MM.1S (cell line): ENCODE data around the gene HARBI1.

Source experiments
- DNase-seq: peaks from one replicate; pipeline ENCODE4 v3.0.0-alpha.2; 2015
- H2AFZ ChIP-seq: fragments of 300-600 bp; sonication (generic); 2 replicates; pipeline ENCODE4 v1.6.0; 2016; ENCODE audit warnings: antibody characterized with exemption, low read length
- H3F3A ChIP-seq: fragments of 300-600 bp; sonication (generic); 2 replicates; pipeline ENCODE4 v1.6.1; 2016; ENCODE audit warnings: mild to moderate bottlenecking, antibody characterized with exemption, low read length, moderate library complexity, mixed read lengths; ENCODE audit not compliant: insufficient read depth
- H3K27ac ChIP-seq: fragments of 300-600 bp; sonication (generic); 2 replicates; pipeline ENCODE4 v1.5.1; 2016; ENCODE audit warnings: mild to moderate bottlenecking, low read length
- H3K27me3 ChIP-seq: fragments of 300-600 bp; sonication (generic); replicated peaks from 2 replicates; pipeline ENCODE4 v1.6.0; 2016; ENCODE audit warnings: low read length; ENCODE audit not compliant: insufficient read depth
- H3K36me3 ChIP-seq: fragments of 300-600 bp; sonication (generic); replicated peaks from 2 replicates; pipeline ENCODE4 v1.6.1; 2016; ENCODE audit warnings: mild to moderate bottlenecking, low read length, mixed read lengths; ENCODE audit not compliant: insufficient read depth
- H3K4me1 ChIP-seq: fragments of 300-600 bp; sonication (generic); 2 replicates; pipeline ENCODE4 v1.6.1; 2016; ENCODE audit warnings: low read length, mixed read lengths
- H3K4me2 ChIP-seq: fragments of 300-600 bp; sonication (generic); 2 replicates; pipeline ENCODE4 v1.6.0; 2016; ENCODE audit warnings: low read depth, low read length
- H3K4me3 ChIP-seq: fragments of 300-600 bp; sonication (generic); 2 replicates; pipeline ENCODE4 v1.5.1; 2016; ENCODE audit warnings: low read length, mixed read lengths
- H3K79me2 ChIP-seq: fragments of 300-600 bp; sonication (generic); 2 replicates; pipeline ENCODE4 v1.6.1; 2016; ENCODE audit warnings: mixed run types, low read length, mixed read lengths
- H3K9ac ChIP-seq: fragments of 300-600 bp; sonication (generic); 2 replicates; pipeline ENCODE4 v1.6.1; 2016; ENCODE audit warnings: low read length, mixed read lengths
- H3K9me2 ChIP-seq: fragments of 300-600 bp; sonication (generic); replicated peaks from 2 replicates; pipeline ENCODE4 v1.6.1; 2016; ENCODE audit warnings: mild to moderate bottlenecking, low read length, mixed read lengths; ENCODE audit not compliant: insufficient read depth
- H3K9me3 ChIP-seq: fragments of 300-600 bp; sonication (generic); replicated peaks from 2 replicates; pipeline ENCODE4 v1.6.1; 2016; ENCODE audit warnings: mild to moderate bottlenecking, low read length, mixed read lengths; ENCODE audit not compliant: insufficient read depth
- H4K20me1 ChIP-seq: fragments of 300-600 bp; sonication (generic); 2 replicates; pipeline ENCODE4 v1.6.1; 2016; ENCODE audit warnings: mild to moderate bottlenecking, low read length, moderate library complexity, mixed read lengths; ENCODE audit not compliant: insufficient read depth
- EZH2 ChIP-seq: fragments of 300-600 bp; sonication (generic); optimal IDR thresholded peaks from 2 replicates; pipeline ENCODE3; 2017; ENCODE audit warnings: low read depth, mild to moderate bottlenecking, antibody characterized with exemption, low read length, mixed read lengths
- EZH2phosphoT487 ChIP-seq: fragments of 300-600 bp; sonication (generic); IDR thresholded peaks from 2 replicates; pipeline ENCODE4 v1.6.1; 2018; ENCODE audit warnings: antibody characterized with exemption, low read length
- TF ChIP-seq, protein P1 (sequence below): fragments of 300-600 bp; sonication (generic); IDR thresholded peaks from 2 replicates; pipeline ENCODE4 v1.5.1; 2016; ENCODE audit warnings: antibody characterized with exemption, low read length, mixed read lengths

Gene HARBI1

DNA sequence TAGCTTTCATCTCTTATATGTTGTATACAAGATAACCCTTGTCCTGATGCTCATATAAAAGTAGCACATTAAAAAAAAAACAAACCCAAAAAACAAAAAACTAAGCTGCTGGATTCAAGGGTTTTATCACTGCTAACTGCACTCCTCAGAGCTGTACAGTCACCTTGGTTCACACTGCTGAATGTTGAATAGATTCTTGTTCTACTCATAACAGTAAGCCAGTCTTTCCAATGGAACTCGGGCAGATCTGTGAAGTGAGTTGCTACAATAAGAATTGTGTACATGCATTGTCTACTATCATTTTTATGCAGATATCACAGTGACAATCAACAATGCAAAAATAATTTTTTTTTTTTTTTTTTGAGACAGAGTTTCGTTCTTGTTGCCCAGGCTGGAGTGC, 4.7 kb downstream of the HARBI1 start:
- Histone ChIP-seq H2AFZ (no peak overlapping the region), H4K20me1 (no peaks in the 10 kb centered on the region), H3K9ac (no peak overlapping the region), H3K9me3 (no peaks in the 10 kb centered on the region), H3K4me1 (peaks cover 6% of the 10 kb centered on the region; the same call in 1 of the 2 replicates), H3K27ac (no peak overlapping the region), H3K4me2 (no peak overlapping the region), H3K79me2 (peaks cover 8% of the 10 kb centered on the region; the same call in 1 of the 2 replicates), H3K27me3 (no peaks in the 10 kb centered on the region), H3K4me3 (no peak overlapping the region), H3K36me3 (no peaks in the 10 kb centered on the region), H3F3A (0 out of 2 replicates have a peak, but pooled peaks cover 7% of the 10 kb centered on the region), H3K9me2 (no peaks in the 10 kb centered on the region)
- no peak for DNase-seq
- TF ChIP-seq EZH2phosphoT487 (no peak), EZH2 (no peak)
- TF ChIP-seq, protein P1, sequence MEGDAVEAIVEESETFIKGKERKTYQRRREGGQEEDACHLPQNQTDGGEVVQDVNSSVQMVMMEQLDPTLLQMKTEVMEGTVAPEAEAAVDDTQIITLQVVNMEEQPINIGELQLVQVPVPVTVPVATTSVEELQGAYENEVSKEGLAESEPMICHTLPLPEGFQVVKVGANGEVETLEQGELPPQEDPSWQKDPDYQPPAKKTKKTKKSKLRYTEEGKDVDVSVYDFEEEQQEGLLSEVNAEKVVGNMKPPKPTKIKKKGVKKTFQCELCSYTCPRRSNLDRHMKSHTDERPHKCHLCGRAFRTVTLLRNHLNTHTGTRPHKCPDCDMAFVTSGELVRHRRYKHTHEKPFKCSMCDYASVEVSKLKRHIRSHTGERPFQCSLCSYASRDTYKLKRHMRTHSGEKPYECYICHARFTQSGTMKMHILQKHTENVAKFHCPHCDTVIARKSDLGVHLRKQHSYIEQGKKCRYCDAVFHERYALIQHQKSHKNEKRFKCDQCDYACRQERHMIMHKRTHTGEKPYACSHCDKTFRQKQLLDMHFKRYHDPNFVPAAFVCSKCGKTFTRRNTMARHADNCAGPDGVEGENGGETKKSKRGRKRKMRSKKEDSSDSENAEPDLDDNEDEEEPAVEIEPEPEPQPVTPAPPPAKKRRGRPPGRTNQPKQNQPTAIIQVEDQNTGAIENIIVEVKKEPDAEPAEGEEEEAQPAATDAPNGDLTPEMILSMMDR: no peak

DNA sequence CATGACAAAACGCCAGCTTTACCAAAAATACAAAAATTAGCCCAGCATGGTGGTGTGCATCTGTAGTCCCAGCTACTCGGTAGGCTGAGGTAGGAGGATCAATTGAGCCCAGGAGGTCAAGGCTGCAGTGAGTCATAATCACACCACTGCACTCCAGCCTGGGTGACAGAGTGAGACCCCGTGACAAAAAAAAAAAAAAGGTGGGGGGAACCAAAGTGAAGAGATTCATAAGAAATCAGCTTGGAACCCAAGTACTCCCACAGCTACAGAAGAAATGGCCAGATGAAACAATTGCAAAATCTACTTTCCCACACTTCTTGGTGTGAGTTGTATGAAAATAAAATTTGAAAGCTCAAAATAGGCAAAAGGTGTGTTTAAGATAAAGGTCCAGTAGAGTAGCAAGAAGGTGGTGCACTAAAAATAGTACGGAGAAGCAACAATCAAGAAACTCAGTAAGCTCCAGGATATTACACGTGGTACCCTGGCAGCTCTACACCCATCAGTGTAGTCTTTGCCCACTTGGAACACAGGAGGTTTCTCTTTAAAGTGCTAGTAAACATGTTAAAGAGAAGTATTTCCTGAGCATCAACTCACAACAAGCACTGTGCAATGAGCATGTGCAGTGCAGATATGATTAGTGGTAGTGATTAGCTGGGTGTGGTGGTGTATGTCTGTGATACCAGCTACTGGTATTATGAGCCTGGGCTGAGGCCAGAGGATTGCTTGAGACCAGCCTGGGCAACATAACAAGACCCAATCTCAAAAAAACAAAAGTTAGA, 5.3 kb downstream of the HARBI1 start:
- no peak overlapping the region for H3K4me3 ChIP-seq
- no peak overlapping the region for H3K27ac ChIP-seq
- H3K36me3 ChIP-seq: no peaks in the 10 kb centered on the region
- peaks cover 6% of the 10 kb centered on the region; the same call in 1 of the 2 replicates for H3K4me1 ChIP-seq
- no peak overlapping the region for H3K9ac ChIP-seq
- H3K9me2 ChIP-seq: no peaks in the 10 kb centered on the region
- H3F3A ChIP-seq: 0 out of 2 replicates have a peak, but pooled peaks cover 6% of the 10 kb centered on the region
- no peaks in the 10 kb centered on the region for H3K9me3 ChIP-seq
- no peak for DNase-seq
- no peaks in the 10 kb centered on the region for H3K27me3 ChIP-seq
- H4K20me1 ChIP-seq: no peaks in the 10 kb centered on the region
- no peak for TF ChIP-seq EZH2phosphoT487
- TF ChIP-seq, protein P1: no peak
- TF ChIP-seq EZH2: no peak
- no peak overlapping the region for H2AFZ ChIP-seq
- no peak overlapping the region for H3K4me2 ChIP-seq
- peaks cover 8% of the 10 kb centered on the region; the same call in 1 of the 2 replicates for H3K79me2 ChIP-seq

DNA sequence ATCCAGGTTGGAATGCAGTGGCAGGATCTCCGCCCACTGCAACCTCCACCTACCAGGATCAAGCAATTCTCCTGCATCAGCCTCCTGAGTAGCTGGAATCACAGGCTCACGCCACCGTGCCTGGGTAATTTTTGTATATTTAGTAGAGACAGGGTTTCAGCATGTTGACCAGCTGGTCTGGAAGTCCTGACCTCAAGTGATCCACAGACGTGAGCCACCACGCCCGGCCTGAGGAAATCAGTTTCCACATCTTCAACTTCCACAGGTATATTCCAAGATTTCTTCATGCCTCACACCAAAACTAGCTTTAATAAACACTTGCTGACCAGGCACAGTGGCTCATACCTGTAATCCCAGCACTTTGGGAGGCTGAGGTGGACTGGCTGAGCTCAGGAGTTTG, 7.6 kb downstream of the HARBI1 start:
- Histone ChIP-seq H3F3A (no peaks in the 10 kb centered on the region), H3K27me3 (no peaks in the 10 kb centered on the region), H3K9me2 (no peaks in the 10 kb centered on the region), H4K20me1 (no peaks in the 10 kb centered on the region), H3K27ac (no peak overlapping the region), H3K4me3 (no peak overlapping the region), H3K9me3 (no peaks in the 10 kb centered on the region), H3K4me1 (no peaks in the 10 kb centered on the region), H3K4me2 (no peak overlapping the region), H3K79me2 (no peaks in the 10 kb centered on the region), H3K9ac (no peak overlapping the region), H2AFZ (no peak overlapping the region), H3K36me3 (no peaks in the 10 kb centered on the region)
- TF ChIP-seq EZH2 (no peak), EZH2phosphoT487 (no peak)
- no peak for DNase-seq

DNA sequence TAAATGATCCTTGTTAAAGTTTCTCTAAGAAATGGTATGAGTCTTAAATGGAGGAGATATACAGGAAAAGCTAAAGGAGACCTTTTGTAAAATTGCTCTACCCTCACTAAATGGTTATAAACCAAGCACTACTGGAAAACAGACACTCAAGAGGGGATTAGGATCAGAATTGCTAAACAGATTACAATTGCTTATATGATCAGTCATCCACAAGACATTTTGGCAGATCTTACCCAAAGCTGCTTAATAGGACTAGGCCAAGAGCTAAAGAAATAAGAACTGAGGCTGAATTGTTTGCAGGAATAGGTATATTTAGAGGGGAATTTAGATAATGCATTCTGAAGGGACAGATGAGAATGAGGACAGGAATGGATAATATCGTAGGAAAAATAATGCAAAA, 9.5 kb downstream of the HARBI1 start:
- Histone ChIP-seq H3K4me2 (no peak overlapping the region), H3K27me3 (no peaks in the 10 kb centered on the region), H3K4me3 (no peak overlapping the region), H3K9me2 (no peaks in the 10 kb centered on the region), H3K79me2 (no peaks in the 10 kb centered on the region), H3K36me3 (no peaks in the 10 kb centered on the region), H2AFZ (no peak overlapping the region), H3K9ac (no peak overlapping the region), H3K27ac (no peak overlapping the region), H3K9me3 (no peaks in the 10 kb centered on the region), H3K4me1 (peaks cover 9% of the 10 kb centered on the region), H4K20me1 (no peaks in the 10 kb centered on the region), H3F3A (no peaks in the 10 kb centered on the region)
- TF ChIP-seq EZH2 (no peak), EZH2phosphoT487 (no peak)
- TF ChIP-seq, protein P1: no peak
- no peak for DNase-seq
